GM11168 (cell line): Measurements from ENCODE around the gene MAMLD1.

ENCODE experiments used
- in situ Hi-C: fragments of 300-500 bp; cut with MboI; formaldehyde crosslinking; loops from one replicate; pipeline ENCODE4 v1.12.0; 2022; ENCODE audit warnings: low sequenced_read_pairs; ENCODE audit not compliant: unreplicated experiment

MAMLD1 gene

GRCh38 chrX:150486011-150486410 lies 122.9 kb downstream of the MAMLD1 start:
- in situ Hi-C loops, result no loop called here

GRCh38 chrX:150487369-150488094 lies 124.4 kb downstream of the MAMLD1 start:
- in situ Hi-C loops, result no loop called here

- in situ Hi-C loops, result no loop called here
Observed at GRCh38 chrX:150489359-150490015, 126.4 kb downstream of the MAMLD1 start.

- in situ Hi-C loops, result no loop called here
Observed at GRCh38 chrX:150495496-150495895, 132.4 kb downstream of the MAMLD1 start.

GRCh38 chrX:150499240-150499639 lies 136.1 kb downstream of the MAMLD1 start:
- in situ Hi-C loops, result no loop called here

- in situ Hi-C loops, result no loop called here
Observed at GRCh38 chrX:150502091-150502490, 139.0 kb downstream of the MAMLD1 start.

GRCh38 chrX:150502979-150503897 lies 140.1 kb downstream of the MAMLD1 start:
- in situ Hi-C loops, result no loop called here

GRCh38 chrX:150503898-150504219 lies 140.7 kb downstream of the MAMLD1 start:
- in situ Hi-C loops, result no loop called here

- in situ Hi-C loops, result no loop called here
Observed at GRCh38 chrX:150504397-150505182, 141.5 kb downstream of the MAMLD1 start.

GRCh38 chrX:150506020-150506419 lies 142.9 kb downstream of the MAMLD1 start:
- in situ Hi-C loops, result no loop called here

- in situ Hi-C loops, result no loop called here
Observed at GRCh38 chrX:150506486-150506885, 143.4 kb downstream of the MAMLD1 start.

- in situ Hi-C loops, result no loop called here
Observed at GRCh38 chrX:150507251-150507856, 144.2 kb downstream of the MAMLD1 start.

- in situ Hi-C loops, result no loop called here
Observed at GRCh38 chrX:150508018-150508417, 144.9 kb downstream of the MAMLD1 start.

- in situ Hi-C loops, result no loop called here
Observed at GRCh38 chrX:150508451-150509367, 145.6 kb downstream of the MAMLD1 start.

GRCh38 chrX:150509703-150510102 lies 146.6 kb downstream of the MAMLD1 start:
- in situ Hi-C loops, result no loop called here

- in situ Hi-C loops, result no loop called here
Observed at GRCh38 chrX:150512461-150512901, 149.4 kb downstream of the MAMLD1 start.

GRCh38 chrX:150513544-150513943 lies 150.4 kb downstream of the MAMLD1 start:
- in situ Hi-C loops, result no loop called here

GRCh38 chrX:150514462-150514861 lies 151.3 kb downstream of the MAMLD1 start:
- in situ Hi-C loops, result no loop called here

GRCh38 chrX:150515801-150516200 lies 152.7 kb downstream of the MAMLD1 start:
- in situ Hi-C loops, result no loop called here
